Thyroid gland (tissue), 4 donors: ENCODE results near the gene LRBA.
"Not testable (repeated sequence)": the region's sequence is repeated elsewhere in the genome, so short reads cannot be mapped to it uniquely, and the experiment has no call there.

Source experiments
- POLR2A ChIP-seq, 2 donors: fragments of 450-650 bp; IDR thresholded peaks; one replicate each; pipeline ENCODE4 v1.6.1; 2017; ENCODE audit warnings: antibody characterized with exemption in 2 of 2, mild to moderate bottlenecking in 2 of 2, moderate library complexity in 1 of 2
- TF ChIP-seq, protein P1 (sequence below), 6 experiments: fragments of 200-600 bp in 3 of 6; fragments of 450-650 bp in 3 of 6; sonication (generic) in 3 of 6; IDR thresholded peaks; one replicate each; pipeline ENCODE4 v1.5.1; 2016 to 2019; ENCODE audit warnings: antibody characterized with exemption in 6 of 6, mild to moderate bottlenecking in 2 of 6, inconsistent platforms in 1 of 6, moderate library complexity in 1 of 6

DNA sequence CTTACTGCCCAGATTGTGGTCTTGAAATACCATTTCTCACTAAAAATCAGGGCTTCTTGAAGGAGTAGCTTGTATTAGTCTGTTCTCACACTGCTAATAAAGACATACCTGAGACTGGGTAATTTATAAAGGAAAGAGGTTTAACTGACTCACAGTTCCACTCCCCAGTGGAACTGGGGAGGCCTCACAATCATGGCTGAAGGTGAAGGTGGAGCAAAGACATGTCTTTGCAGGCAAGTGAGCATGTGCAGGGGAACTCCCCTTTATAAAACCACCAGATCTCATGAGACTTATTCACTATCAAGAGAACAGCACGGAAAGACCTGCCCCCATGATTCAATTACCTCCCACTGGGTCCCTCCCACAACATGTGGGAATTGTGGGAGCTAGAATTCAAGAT, 58.0 kb downstream of the LRBA start:
- TF ChIP-seq, protein P1, sequence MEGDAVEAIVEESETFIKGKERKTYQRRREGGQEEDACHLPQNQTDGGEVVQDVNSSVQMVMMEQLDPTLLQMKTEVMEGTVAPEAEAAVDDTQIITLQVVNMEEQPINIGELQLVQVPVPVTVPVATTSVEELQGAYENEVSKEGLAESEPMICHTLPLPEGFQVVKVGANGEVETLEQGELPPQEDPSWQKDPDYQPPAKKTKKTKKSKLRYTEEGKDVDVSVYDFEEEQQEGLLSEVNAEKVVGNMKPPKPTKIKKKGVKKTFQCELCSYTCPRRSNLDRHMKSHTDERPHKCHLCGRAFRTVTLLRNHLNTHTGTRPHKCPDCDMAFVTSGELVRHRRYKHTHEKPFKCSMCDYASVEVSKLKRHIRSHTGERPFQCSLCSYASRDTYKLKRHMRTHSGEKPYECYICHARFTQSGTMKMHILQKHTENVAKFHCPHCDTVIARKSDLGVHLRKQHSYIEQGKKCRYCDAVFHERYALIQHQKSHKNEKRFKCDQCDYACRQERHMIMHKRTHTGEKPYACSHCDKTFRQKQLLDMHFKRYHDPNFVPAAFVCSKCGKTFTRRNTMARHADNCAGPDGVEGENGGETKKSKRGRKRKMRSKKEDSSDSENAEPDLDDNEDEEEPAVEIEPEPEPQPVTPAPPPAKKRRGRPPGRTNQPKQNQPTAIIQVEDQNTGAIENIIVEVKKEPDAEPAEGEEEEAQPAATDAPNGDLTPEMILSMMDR (IDR thresholded peaks at IDR 0.05) = not testable (repeated sequence)
- TF ChIP-seq POLR2A (IDR thresholded peaks at IDR 0.05) = not testable (repeated sequence)
